Panc1 (cell line): Measurements from ENCODE around the gene KCNMA1. TPM values are rescaled to one million over a fixed set of nuclear protein-coding genes. Genes with fewer than 3 reads are reported as not detected.

Experiments
- ATAC-seq: fragments of 200-7000 bp; cut with Tn5 transposase; 2 replicates; pipeline ENCODE4 v1.9.1; 2020; ENCODE audit warnings: mild to moderate bottlenecking, moderate library complexity
- BruUV-seq: library from RNA; stranded (reverse); fragments of 400-500 nt; replicated peaks from 2 replicates; lab custom pipeline; 2021; lab: Mats Ljungman, UMichigan
- CTCF ChIA-PET: fragments of 300-600 bp; sonication (Branson Sonifier 250); formaldehyde crosslinking; loops from one replicate; lab custom pipeline; 2022; ENCODE audit warnings: antibody characterized with exemption; lab: Charles Lee
- POLR2A ChIA-PET: fragments of 300-600 bp; sonication (Branson Sonifier 250); formaldehyde crosslinking; loops from one replicate; lab custom pipeline; 2022; ENCODE audit warnings: antibody characterized with exemption; lab: Charles Lee
- DNase-seq: peaks from one replicate; pipeline ENCODE4 v3.0.0-alpha.2; 2010; ENCODE audit warnings: low read depth, low spot score
- H3K27ac ChIP-seq: 2 replicates; pipeline ENCODE4 v1.5.1; 2011; ENCODE audit warnings: mild to moderate bottlenecking, low read length, inconsistent platforms
- H3K27me3 ChIP-seq: fragments of 200-500 bp; sonication (Bioruptor generic); 2 replicates; pipeline ENCODE4 v1.6.0; 2014; ENCODE audit warnings: low read length, inconsistent platforms; ENCODE audit not compliant: control insufficient read depth, insufficient read depth
- H3K36me3 ChIP-seq: fragments of 200-500 bp; sonication (Bioruptor generic); 2 replicates; pipeline ENCODE4 v1.5.1; 2014; ENCODE audit warnings: inconsistent platforms, mild to moderate bottlenecking, low read length, moderate library complexity; ENCODE audit not compliant: control insufficient read depth, insufficient read depth
- H3K4me1 ChIP-seq: 2 replicates; pipeline ENCODE4 v1.5.1; 2011; ENCODE audit warnings: inconsistent platforms, mild to moderate bottlenecking, low read length, moderate library complexity; ENCODE audit not compliant: control insufficient read depth, insufficient read depth
- H3K4me3 ChIP-seq, 2 experiments: 2 replicates each; pipeline ENCODE4 v1.5.1; 2011 to 2012; ENCODE audit warnings: low read depth in 2 of 2, low read length in 2 of 2, mild to moderate bottlenecking in 2 of 2, inconsistent platforms in 1 of 2, moderate library complexity in 1 of 2
- H3K9me3 ChIP-seq: fragments of 200-500 bp; sonication (Bioruptor generic); 2 replicates; pipeline ENCODE4 v1.5.1; 2014; ENCODE audit warnings: low read depth, mild to moderate bottlenecking, inconsistent platforms, low read length, moderate library complexity; ENCODE audit not compliant: control insufficient read depth, insufficient read depth
- POLR2AphosphoS5 ChIP-seq: IDR thresholded peaks from 2 replicates; pipeline ENCODE4 v1.6.1; 2012; ENCODE audit warnings: mild to moderate bottlenecking, low read depth, low read length, moderate library complexity
- SIN3A ChIP-seq: IDR thresholded peaks from 2 replicates; pipeline ENCODE4 v1.6.1; 2012; ENCODE audit warnings: low read depth, mild to moderate bottlenecking, low read length, moderate library complexity, borderline replicate concordance; ENCODE audit not compliant: insufficient read depth
- TCF7L2 ChIP-seq: IDR thresholded peaks from 2 replicates; pipeline ENCODE4 v1.6.1; 2011; ENCODE audit warnings: mild to moderate bottlenecking, low read depth, low read length, inconsistent platforms
- in situ Hi-C: cut with HindIII; loops from 2 replicates; pipeline ENCODE4 v1.10.0; 2016; ENCODE audit warnings: low sequenced_read_pairs, low pct_unique_long_range_greater_than_20kb
- intact Hi-C: fragments of 100-400 bp; cut with micrococcal nuclease; formaldehyde crosslinking; loops from one replicate; pipeline ENCODE4 v1.10.0; 2022; ENCODE audit not compliant: unreplicated experiment
- total RNA-seq: library from RNA; stranded (reverse); gene quantifications from one replicate; pipeline ENCODE4 v1.2.1, GENCODE V29; 2021; ENCODE audit not compliant: unreplicated experiment
- TF ChIP-seq, protein P1 (sequence below), 2 experiments: IDR thresholded peaks; 2 replicates each; pipeline ENCODE4 v1.6.1; 2011 to 2012; ENCODE audit warnings: low read depth in 2 of 2, control low read depth in 1 of 2, low read length in 1 of 2, mild to moderate bottlenecking in 1 of 2, moderate library complexity in 1 of 2; ENCODE audit not compliant: insufficient read depth in 1 of 2
- TF ChIP-seq, protein P2 (sequence below): fragments of 450-650 bp; IDR thresholded peaks from 2 replicates; pipeline ENCODE4 v1.5.1; 2017; ENCODE audit warnings: mild to moderate bottlenecking

The KCNMA1 gene
- total RNA-seq, 1 experiment from 2014 or later, result 91.9 TPM

DNA sequence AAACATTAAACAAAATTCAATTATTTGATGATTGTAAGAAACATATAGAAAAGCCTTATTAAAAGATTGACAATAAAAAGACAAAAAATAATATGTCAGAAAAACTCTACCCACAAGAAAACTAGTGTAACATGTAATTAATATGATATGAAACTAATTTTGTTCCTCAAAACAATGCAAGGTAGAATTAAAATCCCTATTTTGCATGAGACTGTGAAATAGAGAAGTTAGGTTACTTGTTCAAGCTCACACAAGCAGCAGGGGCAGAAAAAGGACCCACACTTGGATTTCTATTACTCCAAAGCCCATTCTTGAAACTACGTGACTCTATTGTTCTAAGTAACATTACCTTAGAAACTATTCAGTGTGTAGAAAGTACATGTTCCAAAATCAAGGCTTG is 96.4 kb downstream of the KCNMA1 start:
- TF ChIP-seq, protein P1, sequence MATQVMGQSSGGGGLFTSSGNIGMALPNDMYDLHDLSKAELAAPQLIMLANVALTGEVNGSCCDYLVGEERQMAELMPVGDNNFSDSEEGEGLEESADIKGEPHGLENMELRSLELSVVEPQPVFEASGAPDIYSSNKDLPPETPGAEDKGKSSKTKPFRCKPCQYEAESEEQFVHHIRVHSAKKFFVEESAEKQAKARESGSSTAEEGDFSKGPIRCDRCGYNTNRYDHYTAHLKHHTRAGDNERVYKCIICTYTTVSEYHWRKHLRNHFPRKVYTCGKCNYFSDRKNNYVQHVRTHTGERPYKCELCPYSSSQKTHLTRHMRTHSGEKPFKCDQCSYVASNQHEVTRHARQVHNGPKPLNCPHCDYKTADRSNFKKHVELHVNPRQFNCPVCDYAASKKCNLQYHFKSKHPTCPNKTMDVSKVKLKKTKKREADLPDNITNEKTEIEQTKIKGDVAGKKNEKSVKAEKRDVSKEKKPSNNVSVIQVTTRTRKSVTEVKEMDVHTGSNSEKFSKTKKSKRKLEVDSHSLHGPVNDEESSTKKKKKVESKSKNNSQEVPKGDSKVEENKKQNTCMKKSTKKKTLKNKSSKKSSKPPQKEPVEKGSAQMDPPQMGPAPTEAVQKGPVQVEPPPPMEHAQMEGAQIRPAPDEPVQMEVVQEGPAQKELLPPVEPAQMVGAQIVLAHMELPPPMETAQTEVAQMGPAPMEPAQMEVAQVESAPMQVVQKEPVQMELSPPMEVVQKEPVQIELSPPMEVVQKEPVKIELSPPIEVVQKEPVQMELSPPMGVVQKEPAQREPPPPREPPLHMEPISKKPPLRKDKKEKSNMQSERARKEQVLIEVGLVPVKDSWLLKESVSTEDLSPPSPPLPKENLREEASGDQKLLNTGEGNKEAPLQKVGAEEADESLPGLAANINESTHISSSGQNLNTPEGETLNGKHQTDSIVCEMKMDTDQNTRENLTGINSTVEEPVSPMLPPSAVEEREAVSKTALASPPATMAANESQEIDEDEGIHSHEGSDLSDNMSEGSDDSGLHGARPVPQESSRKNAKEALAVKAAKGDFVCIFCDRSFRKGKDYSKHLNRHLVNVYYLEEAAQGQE (IDR thresholded peaks at IDR 0.05; ENCODE audit: insufficient read depth in 1 of 2, low read depth in 2 of 2, low read length in 1 of 2), result no peak
- TF ChIP-seq, protein P2, sequence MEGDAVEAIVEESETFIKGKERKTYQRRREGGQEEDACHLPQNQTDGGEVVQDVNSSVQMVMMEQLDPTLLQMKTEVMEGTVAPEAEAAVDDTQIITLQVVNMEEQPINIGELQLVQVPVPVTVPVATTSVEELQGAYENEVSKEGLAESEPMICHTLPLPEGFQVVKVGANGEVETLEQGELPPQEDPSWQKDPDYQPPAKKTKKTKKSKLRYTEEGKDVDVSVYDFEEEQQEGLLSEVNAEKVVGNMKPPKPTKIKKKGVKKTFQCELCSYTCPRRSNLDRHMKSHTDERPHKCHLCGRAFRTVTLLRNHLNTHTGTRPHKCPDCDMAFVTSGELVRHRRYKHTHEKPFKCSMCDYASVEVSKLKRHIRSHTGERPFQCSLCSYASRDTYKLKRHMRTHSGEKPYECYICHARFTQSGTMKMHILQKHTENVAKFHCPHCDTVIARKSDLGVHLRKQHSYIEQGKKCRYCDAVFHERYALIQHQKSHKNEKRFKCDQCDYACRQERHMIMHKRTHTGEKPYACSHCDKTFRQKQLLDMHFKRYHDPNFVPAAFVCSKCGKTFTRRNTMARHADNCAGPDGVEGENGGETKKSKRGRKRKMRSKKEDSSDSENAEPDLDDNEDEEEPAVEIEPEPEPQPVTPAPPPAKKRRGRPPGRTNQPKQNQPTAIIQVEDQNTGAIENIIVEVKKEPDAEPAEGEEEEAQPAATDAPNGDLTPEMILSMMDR, result no peak
- no peak for TF ChIP-seq TCF7L2
- no peak for TF ChIP-seq SIN3A
- no peak for TF ChIP-seq POLR2AphosphoS5
- POLR2A ChIA-PET, result interaction anchor here (1.2 kb wide), 1 partner anchor 10 kb away, joined by 3 read pairs; no protein-coding TSS in a partner anchor
- H3K4me1 ChIP-seq, result peaks cover 5% of the 10 kb centered on the region; the same call in 1 of the 2 replicates
- no peaks in the 10 kb centered on the region for H3K27me3 ChIP-seq
- peaks cover 31% of the 10 kb centered on the region; the same call in 1 of the 2 replicates for H3K9me3 ChIP-seq
- intact Hi-C loops, result no loop called here
- in situ Hi-C loops, result no loop called here
- CTCF ChIA-PET, result no interaction called here
- DNase-seq (no peak), ATAC-seq (no peak)
- H3K27ac ChIP-seq, result no peak overlapping the region
- no peak overlapping the region for H3K4me3 ChIP-seq
- no peaks in the 10 kb centered on the region for H3K36me3 ChIP-seq
- no TSS peak for BruUV-seq

DNA sequence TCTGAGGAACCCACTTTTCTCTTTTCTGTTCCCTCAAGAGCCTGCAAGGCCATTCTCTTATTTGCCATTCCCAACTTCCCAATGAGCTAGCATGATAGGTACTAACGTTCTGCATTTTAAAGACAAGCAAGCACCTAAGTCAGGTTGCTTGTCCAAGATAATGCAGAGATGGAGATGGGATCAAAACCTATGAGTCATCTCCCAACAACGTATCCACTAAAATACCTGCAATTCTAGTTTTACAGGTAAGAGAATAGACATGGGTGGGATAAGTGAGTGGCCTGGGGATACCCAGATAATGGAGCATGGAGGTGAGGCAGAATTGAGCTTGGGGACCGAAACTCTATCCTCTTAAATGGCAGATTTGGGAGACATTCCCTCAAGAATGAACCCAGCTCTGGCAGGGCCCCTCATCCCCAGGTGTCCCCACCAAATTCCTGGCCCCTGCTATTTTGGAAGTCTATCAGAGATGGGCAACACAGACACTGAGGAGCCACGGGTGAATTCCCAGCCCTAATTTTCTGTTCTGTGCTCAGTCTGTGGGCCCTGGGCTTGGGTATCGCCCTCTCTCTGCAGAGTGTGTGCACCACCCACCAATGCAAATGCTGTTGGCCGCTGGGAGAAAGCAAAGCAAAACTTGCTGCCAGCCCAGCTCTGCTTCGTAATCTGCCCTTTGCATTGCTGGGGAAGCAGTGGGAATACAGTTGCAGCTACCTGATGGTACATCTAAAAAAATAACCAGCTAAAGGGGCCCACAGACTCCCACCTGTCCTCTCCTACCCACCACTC is 98.3 kb downstream of the KCNMA1 start:
- ATAC-seq, result no peak
- no TSS peak for BruUV-seq
- DNase-seq, result no peak
- Histone ChIP-seq H3K4me3 (no peak overlapping the region), H3K27ac (no peak overlapping the region), H3K4me1 (peaks cover 12% of the 10 kb centered on the region), H3K36me3 (no peaks in the 10 kb centered on the region), H3K27me3 (no peaks in the 10 kb centered on the region), H3K9me3 (peaks cover 28% of the 10 kb centered on the region; the same call in 1 of the 2 replicates)
- TF ChIP-seq TCF7L2, result no peak
- TF ChIP-seq, protein P2, result no peak
- CTCF ChIA-PET, result no interaction called here
- POLR2A ChIA-PET, result interaction anchor here (0.6 kb wide), 1 partner anchor 471 kb away, joined by 7 read pairs; no protein-coding TSS in a partner anchor
- intact Hi-C loops, result no loop called here
- in situ Hi-C loops, result no loop called here
